ENCODE measurements around the gene KLF14. TPM values are rescaled to one million over a fixed set of nuclear protein-coding genes. Genes with fewer than 3 reads are reported as not detected.

The KLF14 gene
- polyA plus RNA-seq, 2 donors: not detected

DNA sequence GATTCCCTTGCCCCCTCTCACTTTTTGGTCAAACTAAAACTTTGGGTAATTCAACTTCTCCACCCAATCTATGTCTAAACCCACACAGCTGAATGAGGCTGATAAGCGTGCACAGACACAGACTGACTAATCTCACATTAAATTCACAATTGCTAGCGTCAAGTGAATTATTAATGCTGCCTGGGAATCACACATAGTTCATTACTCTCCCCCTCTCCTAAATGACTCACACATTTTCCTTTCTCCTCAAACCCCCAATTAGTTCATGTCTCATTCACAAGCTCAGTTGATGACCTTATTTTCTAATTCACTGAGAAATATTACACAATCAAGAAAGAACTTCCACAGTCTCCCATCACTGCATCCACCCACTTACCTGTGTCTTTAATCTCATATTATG is 14.5 kb downstream of the KLF14 start:
- H3K36me3 ChIP-seq (ENCODE audit: control insufficient read depth in 2 of 2, insufficient read depth in 2 of 2, low read length in 1 of 2): no peaks in the 10 kb centered on the region
- H3K9me3 ChIP-seq (ENCODE audit: control insufficient read depth in 2 of 2, insufficient read depth in 1 of 2, low read depth in 1 of 2, low read length in 1 of 2): peaks cover 0 to 4% of the 10 kb centered on the region in 2 donors
- no peak overlapping the region for H3K4me3 ChIP-seq (ENCODE audit: low read depth in 1 of 2, low read length in 2 of 2)
- no peak overlapping the region for H3K27ac ChIP-seq (ENCODE audit: low read depth in 2 of 2, low read length in 1 of 2)
- WGBS, 2 donors: 54 to 62% methylated on average over 2 of the region's 2 CpGs
- peaks cover 0 to 2% of the 10 kb centered on the region in 2 donors for H3K27me3 ChIP-seq (ENCODE audit: control insufficient read depth in 1 of 2, insufficient read depth in 2 of 2, low read length in 2 of 2)
- H3K4me1 ChIP-seq (ENCODE audit: control insufficient read depth in 2 of 2, insufficient read depth in 2 of 2, low read length in 1 of 2): no peaks in the 10 kb centered on the region

DNA sequence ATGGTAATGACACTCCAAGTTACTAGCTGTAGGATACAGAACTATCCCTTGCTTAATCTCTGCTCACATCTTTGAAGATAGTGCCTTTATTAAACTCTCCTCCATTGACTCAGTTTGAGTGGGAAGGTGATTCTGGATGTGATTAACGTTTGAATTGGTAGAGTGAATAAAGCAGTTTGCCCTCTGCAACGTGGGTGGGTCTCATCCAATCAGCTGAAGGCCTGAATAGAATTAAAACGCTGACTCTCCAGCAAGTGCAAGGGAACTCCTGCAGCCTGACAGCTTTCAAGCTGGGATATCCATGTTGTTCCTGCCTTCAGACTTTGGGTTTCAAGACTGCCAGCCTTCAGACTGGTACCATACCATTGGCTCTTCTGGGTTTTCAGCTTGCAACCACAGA is 21.6 kb downstream of the KLF14 start:
- WGBS, 2 donors: 26 to 30% methylated on average over 3 of the region's 3 CpGs
- H3K27ac ChIP-seq (ENCODE audit: low read depth in 2 of 2, low read length in 1 of 2): no peak overlapping the region
- no peaks in the 10 kb centered on the region for H3K9me3 ChIP-seq (ENCODE audit: control insufficient read depth in 2 of 2, insufficient read depth in 1 of 2, low read depth in 1 of 2, low read length in 1 of 2)
- H3K27me3 ChIP-seq (ENCODE audit: control insufficient read depth in 1 of 2, insufficient read depth in 2 of 2, low read length in 2 of 2): no peaks in the 10 kb centered on the region
- H3K4me3 ChIP-seq (ENCODE audit: low read depth in 1 of 2, low read length in 2 of 2): no peak overlapping the region
- H3K36me3 ChIP-seq (ENCODE audit: control insufficient read depth in 2 of 2, insufficient read depth in 2 of 2, low read length in 1 of 2): no peaks in the 10 kb centered on the region
- H3K4me1 ChIP-seq (ENCODE audit: control insufficient read depth in 2 of 2, insufficient read depth in 2 of 2, low read length in 1 of 2): no peaks in the 10 kb centered on the region

DNA sequence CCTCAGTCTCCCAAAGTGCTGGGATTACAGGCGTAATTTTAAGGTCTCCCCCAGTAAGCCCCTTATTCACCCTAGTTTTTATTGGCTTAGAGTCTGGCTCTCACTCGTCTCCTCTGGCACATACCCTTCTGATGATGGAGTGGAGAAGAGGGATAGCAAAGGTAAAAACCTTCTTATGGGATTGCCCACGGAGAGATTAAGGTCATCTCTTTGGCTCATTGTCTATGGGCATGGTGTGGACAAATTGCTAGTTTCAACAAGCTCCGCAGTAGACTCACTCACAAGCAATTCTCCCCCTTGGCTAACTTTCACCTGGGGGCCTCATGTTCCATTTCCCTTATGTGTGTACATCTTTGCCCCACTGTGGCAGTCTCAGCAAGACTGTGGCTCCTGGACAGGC is 25.2 kb downstream of the KLF14 start:
- Histone ChIP-seq H3K36me3 (ENCODE audit: control insufficient read depth in 2 of 2, insufficient read depth in 2 of 2, low read length in 1 of 2) (no peaks in the 10 kb centered on the region), H3K4me3 (ENCODE audit: low read depth in 1 of 2, low read length in 2 of 2) (no peak overlapping the region), H3K27ac (ENCODE audit: low read depth in 2 of 2, low read length in 1 of 2) (no peak overlapping the region), H3K9me3 (ENCODE audit: control insufficient read depth in 2 of 2, insufficient read depth in 1 of 2, low read depth in 1 of 2, low read length in 1 of 2) (no peaks in the 10 kb centered on the region), H3K4me1 (ENCODE audit: control insufficient read depth in 2 of 2, insufficient read depth in 2 of 2, low read length in 1 of 2) (no peaks in the 10 kb centered on the region), H3K27me3 (ENCODE audit: control insufficient read depth in 1 of 2, insufficient read depth in 2 of 2, low read length in 2 of 2) (no peaks in the 10 kb centered on the region)
- 89 to 90% methylated on average over 4 of the region's 4 CpGs for WGBS, 2 donors

DNA sequence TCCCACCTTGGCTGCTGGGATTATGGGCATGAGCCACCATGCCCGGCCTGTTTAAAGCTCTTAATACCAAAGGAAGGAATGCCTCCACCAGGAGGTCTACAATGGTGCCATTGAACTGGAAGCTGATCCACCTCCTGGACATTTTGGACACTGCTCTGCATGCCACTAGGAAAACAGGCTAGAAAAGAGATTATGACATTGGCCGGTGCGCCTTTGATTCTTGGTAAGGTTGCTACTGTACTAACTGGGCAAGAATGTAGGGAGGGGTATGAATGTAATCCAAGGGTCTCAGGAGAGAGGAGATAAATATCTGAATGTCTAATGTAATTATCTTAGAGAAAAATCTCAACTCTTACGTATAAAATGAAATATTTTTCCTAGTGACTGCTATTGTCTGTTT is 26.0 kb downstream of the KLF14 start:
- WGBS, 2 donors: 92% methylated on average over 4 of the region's 4 CpGs
- Histone ChIP-seq H3K4me3 (ENCODE audit: low read depth in 1 of 2, low read length in 2 of 2) (no peak overlapping the region), H3K36me3 (ENCODE audit: control insufficient read depth in 2 of 2, insufficient read depth in 2 of 2, low read length in 1 of 2) (no peaks in the 10 kb centered on the region), H3K4me1 (ENCODE audit: control insufficient read depth in 2 of 2, insufficient read depth in 2 of 2, low read length in 1 of 2) (no peaks in the 10 kb centered on the region), H3K27me3 (ENCODE audit: control insufficient read depth in 1 of 2, insufficient read depth in 2 of 2, low read length in 2 of 2) (no peaks in the 10 kb centered on the region), H3K27ac (ENCODE audit: low read depth in 2 of 2, low read length in 1 of 2) (no peak overlapping the region), H3K9me3 (ENCODE audit: control insufficient read depth in 2 of 2, insufficient read depth in 1 of 2, low read depth in 1 of 2, low read length in 1 of 2) (no peaks in the 10 kb centered on the region)

- Histone ChIP-seq H3K36me3 (ENCODE audit: control insufficient read depth in 2 of 2, insufficient read depth in 2 of 2, low read length in 1 of 2) (no peaks in the 10 kb centered on the region), H3K4me3 (ENCODE audit: low read depth in 1 of 2, low read length in 2 of 2) (no peak overlapping the region), H3K27me3 (ENCODE audit: control insufficient read depth in 1 of 2, insufficient read depth in 2 of 2, low read length in 2 of 2) (peaks cover 0 to 4% of the 10 kb centered on the region in 2 donors), H3K9me3 (ENCODE audit: control insufficient read depth in 2 of 2, insufficient read depth in 1 of 2, low read depth in 1 of 2, low read length in 1 of 2) (no peaks in the 10 kb centered on the region), H3K4me1 (ENCODE audit: control insufficient read depth in 2 of 2, insufficient read depth in 2 of 2, low read length in 1 of 2) (no peaks in the 10 kb centered on the region), H3K27ac (ENCODE audit: low read depth in 2 of 2, low read length in 1 of 2) (no peak overlapping the region)
- 84 to 97% methylated on average over 1 of the region's 1 CpG for WGBS, 2 donors
These were observed 30.2 kb downstream of the KLF14 start for GRCh38 chr7:130703851-130704250.

DNA sequence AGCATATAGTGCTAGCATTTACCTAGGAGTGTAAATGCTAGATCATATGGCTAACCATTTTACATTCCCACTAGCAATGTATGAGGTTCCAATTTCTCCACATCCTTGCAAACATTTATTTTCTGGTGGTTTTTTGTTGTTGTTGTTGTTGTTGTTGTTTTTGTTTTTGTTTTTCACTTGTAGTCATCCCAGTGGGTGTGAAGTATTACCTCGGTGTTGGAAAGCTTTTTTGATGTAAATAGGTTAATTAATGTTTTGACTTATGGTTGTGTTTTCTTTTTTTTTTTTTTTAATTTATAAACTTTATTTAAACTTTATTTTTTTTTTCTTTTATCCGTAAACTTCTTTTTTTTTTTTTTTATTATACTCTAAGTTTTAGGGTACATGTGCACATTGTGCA is 32.4 kb downstream of the KLF14 start:
- H3K27ac ChIP-seq (ENCODE audit: low read depth in 2 of 2, low read length in 1 of 2): no peak overlapping the region
- H3K4me1 ChIP-seq (ENCODE audit: control insufficient read depth in 2 of 2, insufficient read depth in 2 of 2, low read length in 1 of 2): no peaks in the 10 kb centered on the region
- H3K9me3 ChIP-seq (ENCODE audit: control insufficient read depth in 2 of 2, insufficient read depth in 1 of 2, low read depth in 1 of 2, low read length in 1 of 2): no peaks in the 10 kb centered on the region
- no peaks in the 10 kb centered on the region for H3K36me3 ChIP-seq (ENCODE audit: control insufficient read depth in 2 of 2, insufficient read depth in 2 of 2, low read length in 1 of 2)
- H3K27me3 ChIP-seq (ENCODE audit: control insufficient read depth in 1 of 2, insufficient read depth in 2 of 2, low read length in 2 of 2): peaks cover 0 to 4% of the 10 kb centered on the region in 2 donors
- H3K4me3 ChIP-seq (ENCODE audit: low read depth in 1 of 2, low read length in 2 of 2): no peak overlapping the region
- WGBS, 2 donors: 91 to 95% methylated on average over 2 of the region's 2 CpGs

DNA sequence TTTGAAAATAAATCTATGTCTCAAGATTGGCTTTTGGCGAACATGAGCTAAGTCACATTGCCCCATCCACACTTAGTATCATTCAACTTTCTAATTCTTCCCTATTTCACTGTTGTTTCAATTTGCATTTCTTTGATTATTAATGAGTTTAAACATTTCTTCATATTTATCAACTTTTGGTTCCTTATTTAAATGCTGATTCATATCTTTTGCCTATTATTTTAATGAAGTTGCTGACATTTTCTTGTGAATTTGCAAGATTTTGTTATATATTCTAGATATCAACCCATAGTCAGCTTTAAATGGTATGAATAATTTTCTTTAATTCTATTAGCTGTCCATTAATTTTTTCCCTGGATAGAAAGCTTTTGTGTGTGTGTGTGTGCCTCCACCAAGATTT is 33.2 kb downstream of the KLF14 start:
- Histone ChIP-seq H3K36me3 (ENCODE audit: control insufficient read depth in 2 of 2, insufficient read depth in 2 of 2, low read length in 1 of 2) (no peaks in the 10 kb centered on the region), H3K9me3 (ENCODE audit: control insufficient read depth in 2 of 2, insufficient read depth in 1 of 2, low read depth in 1 of 2, low read length in 1 of 2) (no peaks in the 10 kb centered on the region), H3K27ac (ENCODE audit: low read depth in 2 of 2, low read length in 1 of 2) (no peak overlapping the region), H3K4me3 (ENCODE audit: low read depth in 1 of 2, low read length in 2 of 2) (no peak overlapping the region), H3K4me1 (ENCODE audit: control insufficient read depth in 2 of 2, insufficient read depth in 2 of 2, low read length in 1 of 2) (no peaks in the 10 kb centered on the region), H3K27me3 (ENCODE audit: control insufficient read depth in 1 of 2, insufficient read depth in 2 of 2, low read length in 2 of 2) (peaks cover 0 to 4% of the 10 kb centered on the region in 2 donors)
- WGBS, 2 donors: 97% methylated on average over 1 of the region's 1 CpG

- Histone ChIP-seq H3K27me3 (ENCODE audit: control insufficient read depth in 1 of 2, insufficient read depth in 2 of 2, low read length in 2 of 2) (peaks cover 0 to 4% of the 10 kb centered on the region in 2 donors), H3K9me3 (ENCODE audit: control insufficient read depth in 2 of 2, insufficient read depth in 1 of 2, low read depth in 1 of 2, low read length in 1 of 2) (no peaks in the 10 kb centered on the region), H3K27ac (ENCODE audit: low read depth in 2 of 2, low read length in 1 of 2) (no peak overlapping the region), H3K4me1 (ENCODE audit: control insufficient read depth in 2 of 2, insufficient read depth in 2 of 2, low read length in 1 of 2) (no peaks in the 10 kb centered on the region), H3K4me3 (ENCODE audit: low read depth in 1 of 2, low read length in 2 of 2) (no peak overlapping the region), H3K36me3 (ENCODE audit: control insufficient read depth in 2 of 2, insufficient read depth in 2 of 2, low read length in 1 of 2) (no peaks in the 10 kb centered on the region)
- WGBS, 2 donors: 50 to 53% methylated on average over 4 of the region's 4 CpGs
These were observed 34.3 kb downstream of the KLF14 start for GRCh38 chr7:130699686-130700085.

DNA sequence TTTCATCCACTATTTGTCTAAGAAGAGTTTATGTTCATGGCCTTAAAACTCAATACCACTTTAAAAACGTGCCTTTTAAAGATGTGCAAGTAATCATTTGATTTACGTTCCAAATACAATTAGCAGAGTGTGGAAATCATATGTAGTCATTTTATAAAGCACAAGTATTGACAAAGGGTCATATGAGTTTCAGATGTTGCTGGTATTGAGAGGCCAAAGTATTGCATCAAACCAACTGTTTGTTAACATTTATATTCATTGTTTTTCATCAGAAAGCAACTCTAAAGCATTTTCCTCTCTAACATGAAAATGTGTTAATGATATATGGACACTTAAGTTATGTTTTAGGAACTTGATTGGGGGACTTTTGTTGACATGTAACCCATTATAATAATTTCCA is 36.2 kb downstream of the KLF14 start:
- Histone ChIP-seq H3K9me3 (ENCODE audit: control insufficient read depth in 2 of 2, insufficient read depth in 1 of 2, low read depth in 1 of 2, low read length in 1 of 2) (no peaks in the 10 kb centered on the region), H3K4me1 (ENCODE audit: control insufficient read depth in 2 of 2, insufficient read depth in 2 of 2, low read length in 1 of 2) (no peaks in the 10 kb centered on the region), H3K4me3 (ENCODE audit: low read depth in 1 of 2, low read length in 2 of 2) (no peak overlapping the region), H3K36me3 (ENCODE audit: control insufficient read depth in 2 of 2, insufficient read depth in 2 of 2, low read length in 1 of 2) (no peaks in the 10 kb centered on the region), H3K27ac (ENCODE audit: low read depth in 2 of 2, low read length in 1 of 2) (no peak overlapping the region), H3K27me3 (ENCODE audit: control insufficient read depth in 1 of 2, insufficient read depth in 2 of 2, low read length in 2 of 2) (peaks cover 0 to 4% of the 10 kb centered on the region in 2 donors)
- WGBS, 2 donors: 75 to 86% methylated on average over 2 of the region's 2 CpGs

GRCh38 chr7:130695840-130696239 is 38.2 kb downstream of the KLF14 start:
- Histone ChIP-seq H3K4me3 (ENCODE audit: low read depth in 1 of 2, low read length in 2 of 2) (no peak overlapping the region), H3K27me3 (ENCODE audit: control insufficient read depth in 1 of 2, insufficient read depth in 2 of 2, low read length in 2 of 2) (peaks cover 0 to 4% of the 10 kb centered on the region in 2 donors), H3K4me1 (ENCODE audit: control insufficient read depth in 2 of 2, insufficient read depth in 2 of 2, low read length in 1 of 2) (no peaks in the 10 kb centered on the region), H3K27ac (ENCODE audit: low read depth in 2 of 2, low read length in 1 of 2) (no peak overlapping the region), H3K36me3 (ENCODE audit: control insufficient read depth in 2 of 2, insufficient read depth in 2 of 2, low read length in 1 of 2) (no peaks in the 10 kb centered on the region), H3K9me3 (ENCODE audit: control insufficient read depth in 2 of 2, insufficient read depth in 1 of 2, low read depth in 1 of 2, low read length in 1 of 2) (no peaks in the 10 kb centered on the region)
- 50 to 58% methylated on average over 2 of the region's 2 CpGs for WGBS, 2 donors
